HepG2 (cell line): Measurements from ENCODE around the gene RILPL1. TPM values are rescaled to one million over a fixed set of nuclear protein-coding genes. Genes with fewer than 3 reads are reported as not detected.
"Not testable (repeated sequence)": the region's sequence is repeated elsewhere in the genome, so short reads cannot be mapped to it uniquely, and the experiment has no call there.

Experiments used
- ATAC-seq: fragments of 200-7000 bp; cut with Tn5 transposase; 3 replicates; pipeline ENCODE4 v1.9.1; 2020; ENCODE audit warnings: mild to moderate bottlenecking, moderate library complexity
- BruUV-seq: library from RNA; stranded (reverse); fragments of 400-500 nt; replicated peaks from 2 replicates; lab custom pipeline; 2021; lab: Mats Ljungman, UMichigan
- CTCF ChIA-PET: fragments of 300-600 bp; formaldehyde crosslinking; extraction: SDS; loops from one replicate; lab custom pipeline; 2021; ENCODE audit warnings: low total read pairs, inconsistent platforms, low intra/inter-chr PET ratio; lab: Yijun Ruan, JAX
- POLR2A ChIA-PET: fragments of 350-600 bp; sonication (Branson Sonifier 250); formaldehyde crosslinking; loops from one replicate; lab custom pipeline; 2020; ENCODE audit warnings: antibody characterized with exemption, inconsistent platforms; lab: Yijun Ruan, JAX
- DNase-seq: peaks from one replicate; pipeline ENCODE4 v3.0.0-alpha.2; 2015; ENCODE audit warnings: low spot score
- FAIRE-seq: peaks from 3 replicates; lab custom pipeline; 2011; peaks lifted over from hg19 to GRCh38; lab: Jason Lieb, UNC
- H2AFZ ChIP-seq: one replicate; pipeline ENCODE4 v1.6.1; 2011; ENCODE audit warnings: low read length, inconsistent platforms
- H3K27ac ChIP-seq: fragments of 300-600 bp; 3 replicates; pipeline ENCODE4 v1.8.0; 2011; ENCODE audit warnings: mixed run types, mild to moderate bottlenecking, mixed read lengths, low read length, inconsistent platforms; ENCODE audit not compliant: insufficient read depth; ENCODE audit errors: extremely low read length
- H3K27me3 ChIP-seq, 2 experiments: fragments of 200-600 bp in 1 of 2; 2 replicates in 1 of 2; 3 replicates in 1 of 2; pipeline versions ENCODE4 v1.6.0 to v1.8.0; 2011; ENCODE audit warnings: low read length in 2 of 2, mild to moderate bottlenecking in 2 of 2, moderate library complexity in 2 of 2, inconsistent platforms in 1 of 2; ENCODE audit not compliant: insufficient read depth in 2 of 2, control insufficient read depth in 1 of 2
- H3K36me3 ChIP-seq, 2 experiments: fragments of 200-600 bp in 1 of 2; replicated peaks in 1 of 2; 2 replicates in 1 of 2; 3 replicates in 1 of 2; pipeline versions ENCODE4 v1.5.1 to v1.8.0; 2011; ENCODE audit warnings: low read length in 2 of 2, inconsistent platforms in 1 of 2; ENCODE audit not compliant: insufficient read depth in 2 of 2, control insufficient read depth in 1 of 2
- H3K4me1 ChIP-seq: 2 replicates; pipeline ENCODE4 v1.5.1; 2012; ENCODE audit warnings: low read length, inconsistent platforms; ENCODE audit not compliant: insufficient read depth
- H3K4me2 ChIP-seq: 2 replicates; pipeline ENCODE4 v1.6.0; 2011; ENCODE audit warnings: low read depth, low read length, inconsistent platforms
- H3K4me3 ChIP-seq, 3 experiments: fragments of 200-600 bp in 1 of 3; sonication (generic), shearing (Covaris generic) in 1 of 3; replicated peaks in 1 of 3; 2 replicates each; pipeline ENCODE4 v1.5.1; 2011 to 2016; ENCODE audit warnings: low read length in 3 of 3, inconsistent platforms in 2 of 3, low read depth in 2 of 3, mild to moderate bottlenecking in 2 of 3, control low read depth in 1 of 3, mixed read lengths in 1 of 3; ENCODE audit not compliant: insufficient read depth in 1 of 3
- H3K79me2 ChIP-seq: one replicate; pipeline ENCODE4 v1.6.1; 2011; ENCODE audit warnings: low read length, inconsistent platforms; ENCODE audit not compliant: insufficient read depth
- H3K9ac ChIP-seq: 2 replicates; pipeline ENCODE4 v1.6.0; 2011; ENCODE audit warnings: mild to moderate bottlenecking, low read depth, low read length, inconsistent platforms; ENCODE audit not compliant: insufficient read depth
- H3K9me3 ChIP-seq: 2 replicates; pipeline ENCODE4 v1.5.1; 2012; ENCODE audit warnings: mild to moderate bottlenecking, low read length
- H4K20me1 ChIP-seq: 2 replicates; pipeline ENCODE4 v1.6.0; 2011; ENCODE audit warnings: inconsistent platforms, mild to moderate bottlenecking, low read length, moderate library complexity; ENCODE audit not compliant: insufficient read depth
- PHF8 ChIP-seq: sonication (generic); formaldehyde crosslinking; IDR thresholded peaks from 2 replicates; pipeline ENCODE4 v1.5.0; 2020; ENCODE audit warnings: missing genetic modification reagents
- ZMYM4 ChIP-seq: sonication (generic); formaldehyde crosslinking; IDR thresholded peaks from 2 replicates; pipeline ENCODE4 v1.8.1; 2023; ENCODE audit warnings: mild to moderate bottlenecking, missing genetic modification reagents
- ZNF121 ChIP-seq: sonication (generic); formaldehyde crosslinking; IDR thresholded peaks from 2 replicates; pipeline ENCODE4 v1.5.0; 2020; ENCODE audit warnings: mild to moderate bottlenecking, missing genetic modification reagents
- WGBS: methylation state at CpG from one replicate; pipeline ENCODE4 v1.1.6; 2017; ENCODE audit warnings: low lambda C conversion rate; 5-methylcytosine and 5-hydroxymethylcytosine counted together
- in situ Hi-C: cut with HindIII; loops from 2 replicates; pipeline ENCODE4 v1.10.0; 2017; ENCODE audit warnings: low pct_unique_long_range_greater_than_20kb; ENCODE audit not compliant: extremely low pct_ligation_motif_present
- intact Hi-C: fragments of 100-400 bp; cut with micrococcal nuclease; formaldehyde crosslinking; loops from one replicate; pipeline ENCODE4 v1.10.0; 2022; ENCODE audit not compliant: unreplicated experiment
- polyA plus RNA-seq, 8 experiments: library from polyadenylated mRNA; depleted of rRNA in 3 of 8; stranded (reverse) in 7 of 8; unstranded in 1 of 8; fragments of >200 nt; fragmentation: Illumina TruSeq in 4 of 8; extraction: Trizol in 4 of 8; gene quantifications; 2 replicates each; pipeline versions ENCODE4 v1.2.1 to v1.2.3, GENCODE V29; 2011 to 2016; ENCODE audit warnings: low read depth in 4 of 8, missing spikeins in 1 of 8, mixed read lengths in 1 of 8; ENCODE audit not compliant: insufficient read depth in 1 of 8
- total RNA-seq, 5 experiments: library from RNA; depleted of rRNA; stranded (reverse); fragments of >200 nt; fragmentation: Illumina TruSeq; extraction: Trizol; gene quantifications; 2 replicates each; pipeline ENCODE4 v1.2.3, GENCODE V29; 2016; ENCODE audit warnings: low read depth in 1 of 5
- TF ChIP-seq, protein P1 (sequence below): IDR thresholded peaks from 2 replicates; pipeline ENCODE4 v1.6.1; 2016; ENCODE audit warnings: control low read depth
- TF ChIP-seq, protein P2 (sequence below): sonication (generic); formaldehyde crosslinking; IDR thresholded peaks from 2 replicates; pipeline ENCODE4 v1.4.0; 2020; ENCODE audit warnings: missing genetic modification reagents

RILPL1 gene
- total and polyA plus RNA-seq, 2 of the 13 experiments (the other 11 are each of a cell fraction or from before 2014, with no cell fraction given): 5.8 to 28.4 TPM

DNA sequence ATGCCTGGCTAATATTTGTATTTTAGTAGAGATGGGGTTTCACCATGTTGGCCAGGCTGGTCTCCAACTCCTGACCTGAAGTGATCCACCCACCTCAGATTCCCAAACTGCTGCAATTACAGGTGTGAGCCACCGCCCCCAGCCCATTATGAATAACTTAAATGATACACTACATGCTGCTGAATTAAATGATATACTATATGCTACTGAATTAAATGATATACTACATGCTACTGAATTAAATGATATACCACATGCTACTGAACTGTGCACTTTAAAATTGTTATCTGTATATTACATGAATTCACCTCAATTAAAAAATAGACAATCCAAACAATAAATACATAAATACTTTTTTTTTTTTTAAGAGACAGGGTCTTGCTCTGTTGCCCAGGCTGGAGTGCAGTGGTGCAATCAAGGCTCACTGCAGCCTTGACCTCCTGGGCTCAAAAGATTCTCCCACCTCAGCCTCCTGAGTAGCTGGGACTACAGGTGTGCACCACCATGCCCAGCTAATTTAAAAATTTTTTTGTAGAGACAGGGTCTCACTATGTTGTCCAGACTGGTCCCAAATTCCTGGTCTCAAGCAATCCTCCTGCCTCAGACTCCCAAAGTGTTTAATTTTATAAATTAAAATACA lies 18.8 kb downstream of the RILPL1 start:
- H3K9me3 ChIP-seq, FAIRE-seq, BruUV-seq, intact Hi-C loops, CTCF ChIA-PET, H4K20me1 ChIP-seq, H3K27me3 ChIP-seq, H3K27ac ChIP-seq, ATAC-seq, H3K4me2 ChIP-seq, DNase-seq, H3K4me3 ChIP-seq, H3K79me2 ChIP-seq, H2AFZ ChIP-seq, H3K9ac ChIP-seq, in situ Hi-C loops: not testable (repeated sequence)
- peaks cover 37% of the 10 kb centered on the region for H3K4me1 ChIP-seq
- WGBS: 100% methylated on average over 1 of the region's 1 CpG
- POLR2A ChIA-PET: interaction anchor here (0.8 kb wide), 1 partner anchor 18 kb away, joined by 3 read pairs; no protein-coding TSS in a partner anchor
- H3K36me3 ChIP-seq: peaks cover 30 to 49% of the 10 kb centered on the region in 2 experiments
- peak; percentile 75 for TF ChIP-seq ZNF121 (CRISPR knock-in tag)
- TF ChIP-seq, all 625 proteins: peak for 1; not testable (repeated sequence) for 624

DNA sequence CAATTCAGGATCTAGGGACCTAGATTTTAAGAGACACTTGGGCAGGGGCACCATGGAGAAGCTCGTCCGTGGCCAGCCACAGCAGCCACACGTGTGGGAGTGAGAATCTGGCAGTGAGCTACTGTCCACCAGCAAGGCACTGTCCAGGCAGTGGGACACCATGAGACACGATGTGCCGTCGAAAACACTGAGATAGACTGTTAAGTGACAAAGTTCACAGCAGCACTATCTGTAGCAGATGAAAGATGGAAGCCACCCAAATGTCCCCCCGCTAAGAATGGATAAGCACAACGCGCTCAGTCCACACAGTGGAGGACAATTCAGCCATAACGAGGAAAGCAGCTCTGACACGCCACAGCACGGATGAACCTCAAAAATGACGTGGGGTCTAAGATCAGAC lies 19.7 kb downstream of the RILPL1 start:
- TF ChIP-seq, protein P1, sequence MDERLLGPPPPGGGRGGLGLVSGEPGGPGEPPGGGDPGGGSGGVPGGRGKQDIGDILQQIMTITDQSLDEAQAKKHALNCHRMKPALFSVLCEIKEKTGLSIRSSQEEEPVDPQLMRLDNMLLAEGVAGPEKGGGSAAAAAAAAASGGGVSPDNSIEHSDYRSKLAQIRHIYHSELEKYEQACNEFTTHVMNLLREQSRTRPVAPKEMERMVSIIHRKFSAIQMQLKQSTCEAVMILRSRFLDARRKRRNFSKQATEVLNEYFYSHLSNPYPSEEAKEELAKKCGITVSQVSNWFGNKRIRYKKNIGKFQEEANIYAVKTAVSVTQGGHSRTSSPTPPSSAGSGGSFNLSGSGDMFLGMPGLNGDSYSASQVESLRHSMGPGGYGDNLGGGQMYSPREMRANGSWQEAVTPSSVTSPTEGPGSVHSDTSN (CRISPR knock-in tag): no peak
- TF ChIP-seq, protein P2, sequence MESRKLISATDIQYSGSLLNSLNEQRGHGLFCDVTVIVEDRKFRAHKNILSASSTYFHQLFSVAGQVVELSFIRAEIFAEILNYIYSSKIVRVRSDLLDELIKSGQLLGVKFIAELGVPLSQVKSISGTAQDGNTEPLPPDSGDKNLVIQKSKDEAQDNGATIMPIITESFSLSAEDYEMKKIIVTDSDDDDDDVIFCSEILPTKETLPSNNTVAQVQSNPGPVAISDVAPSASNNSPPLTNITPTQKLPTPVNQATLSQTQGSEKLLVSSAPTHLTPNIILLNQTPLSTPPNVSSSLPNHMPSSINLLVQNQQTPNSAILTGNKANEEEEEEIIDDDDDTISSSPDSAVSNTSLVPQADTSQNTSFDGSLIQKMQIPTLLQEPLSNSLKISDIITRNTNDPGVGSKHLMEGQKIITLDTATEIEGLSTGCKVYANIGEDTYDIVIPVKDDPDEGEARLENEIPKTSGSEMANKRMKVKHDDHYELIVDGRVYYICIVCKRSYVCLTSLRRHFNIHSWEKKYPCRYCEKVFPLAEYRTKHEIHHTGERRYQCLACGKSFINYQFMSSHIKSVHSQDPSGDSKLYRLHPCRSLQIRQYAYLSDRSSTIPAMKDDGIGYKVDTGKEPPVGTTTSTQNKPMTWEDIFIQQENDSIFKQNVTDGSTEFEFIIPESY (CRISPR knock-in tag): peak; percentile 86
- TF ChIP-seq PHF8 (CRISPR knock-in tag) (0 out of 2 replicates have a peak, but pooled peaks have one; percentile 18), ZMYM4 (CRISPR knock-in tag) (0 out of 2 replicates have a peak, but pooled peaks have one; percentile 13)
- no peak overlapping the region for H2AFZ ChIP-seq
- no peak overlapping the region for H3K4me2 ChIP-seq
- H3K9me3 ChIP-seq: no peaks in the 10 kb centered on the region
- peaks cover 30 to 45% of the 10 kb centered on the region in 2 experiments for H3K36me3 ChIP-seq
- intact Hi-C loops: no loop called here
- FAIRE-seq: peak; percentile 8
- H3K9ac ChIP-seq: no peak overlapping the region
- peak; percentile 60 for ATAC-seq
- no peak overlapping the region for H3K4me3 ChIP-seq
- POLR2A ChIA-PET: interaction anchor here (0.8 kb wide), 1 partner anchor 19 kb away, joined by 3 read pairs; no protein-coding TSS in a partner anchor
- DNase-seq: no peak
- H3K79me2 ChIP-seq: no peaks in the 10 kb centered on the region
- no TSS peak for BruUV-seq
- H3K27ac ChIP-seq: peak overlapping the region; percentile 48
- in situ Hi-C loops: no loop called here
- WGBS: 69% methylated on average over 9 of the region's 13 CpGs
- CTCF ChIA-PET: no interaction called here
- no peaks in the 10 kb centered on the region for H4K20me1 ChIP-seq
- peaks cover 28% of the 10 kb centered on the region for H3K4me1 ChIP-seq
- H3K27me3 ChIP-seq: no peaks in the 10 kb centered on the region
